HG03460 (cell line): ENCODE measurements around the gene LRP5.
A peak's percentile ranks its signal among the peaks of the same experiment; 100 is the strongest.
"Not testable (repeated sequence)": the region's sequence is repeated elsewhere in the genome, so short reads cannot be mapped to it uniquely, and the experiment has no call there.

Source experiments
- ATAC-seq: cut with Tn5 transposase; IDR thresholded peaks from one replicate; pipeline ENCODE4 v1.9.1; 2021; ENCODE audit not compliant: unreplicated experiment

LRP5 gene

DNA sequence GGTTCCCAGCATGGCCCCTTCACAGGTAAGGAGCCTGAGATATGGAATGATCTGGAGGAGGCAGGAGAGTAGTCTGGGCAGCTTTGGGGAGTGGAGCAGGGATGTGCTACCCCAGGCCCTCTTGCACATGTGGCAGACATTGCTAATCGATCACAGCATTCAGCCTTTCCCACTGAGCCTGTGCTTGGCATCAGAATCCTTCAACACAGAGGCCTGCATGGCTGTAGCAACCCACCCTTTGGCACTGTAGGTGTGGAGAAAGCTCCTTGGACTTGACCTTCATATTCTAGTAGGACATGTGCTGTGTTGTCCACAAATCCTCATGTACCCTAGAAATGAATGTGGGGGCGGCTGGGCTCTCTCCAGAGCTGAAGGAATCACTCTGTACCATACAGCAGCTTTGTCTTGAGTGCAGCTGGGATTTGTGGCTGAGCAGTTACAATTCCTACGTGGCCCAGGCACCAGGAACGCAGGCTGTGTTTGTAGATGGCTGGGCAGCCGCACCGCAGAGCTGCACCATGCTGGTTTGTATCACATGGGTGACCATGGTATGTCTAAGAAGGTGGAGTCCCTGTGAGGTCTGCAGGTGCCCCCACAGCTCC is 126.4 kb downstream of the LRP5 start:
- ATAC-seq: no peak

- no peak for ATAC-seq
Measured at GRCh38 chr11:68439355-68440065, 127.1 kb downstream of the LRP5 start.

- no peak for ATAC-seq
Measured at GRCh38 chr11:68440224-68440623, 127.8 kb downstream of the LRP5 start.

- no peak for ATAC-seq
Measured at GRCh38 chr11:68441466-68442230, 129.3 kb downstream of the LRP5 start.

DNA sequence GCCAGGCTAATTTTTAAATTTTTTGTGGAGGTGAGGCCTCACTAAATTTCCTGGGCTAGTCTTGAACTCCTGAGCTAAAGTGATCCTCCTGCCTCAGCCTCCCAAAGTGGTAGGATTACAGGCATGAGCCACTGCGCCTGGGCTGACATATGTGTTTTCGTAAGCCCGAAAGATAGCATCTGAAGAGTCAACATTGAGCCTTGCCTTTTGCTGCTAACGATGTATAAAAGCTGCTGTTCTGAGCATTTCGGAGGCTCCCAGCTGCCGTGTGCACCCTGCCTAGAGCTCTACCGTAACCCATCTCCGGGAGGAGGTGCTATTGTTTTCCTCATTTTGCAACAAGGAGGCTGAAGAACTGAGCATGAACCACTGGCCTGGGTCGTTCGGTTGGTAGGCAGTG is 130.0 kb downstream of the LRP5 start:
- ATAC-seq: no peak

DNA sequence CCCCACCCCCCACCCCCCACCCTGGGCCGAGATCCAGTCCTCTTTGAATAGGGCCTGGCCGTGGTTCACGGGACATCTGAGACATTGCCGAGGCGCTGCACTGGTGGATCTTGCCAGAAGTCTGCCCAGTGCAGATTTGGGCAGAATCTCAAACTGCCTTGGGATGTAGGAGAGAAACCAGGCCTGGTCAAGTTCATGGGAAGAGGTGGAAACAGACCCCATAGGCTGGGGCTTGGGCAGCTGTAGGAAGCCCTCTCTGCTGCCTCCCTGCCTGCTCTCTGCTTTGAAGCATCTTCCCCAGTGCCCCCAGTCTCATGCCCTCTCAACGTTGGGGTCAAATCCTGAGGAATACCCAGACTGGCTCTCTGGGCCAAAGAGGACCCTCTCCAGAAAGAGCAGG is 132.2 kb downstream of the LRP5 start:
- no peak for ATAC-seq

GRCh38 chr11:68445531-68446035 is 133.2 kb downstream of the LRP5 start:
- no peak for ATAC-seq

DNA sequence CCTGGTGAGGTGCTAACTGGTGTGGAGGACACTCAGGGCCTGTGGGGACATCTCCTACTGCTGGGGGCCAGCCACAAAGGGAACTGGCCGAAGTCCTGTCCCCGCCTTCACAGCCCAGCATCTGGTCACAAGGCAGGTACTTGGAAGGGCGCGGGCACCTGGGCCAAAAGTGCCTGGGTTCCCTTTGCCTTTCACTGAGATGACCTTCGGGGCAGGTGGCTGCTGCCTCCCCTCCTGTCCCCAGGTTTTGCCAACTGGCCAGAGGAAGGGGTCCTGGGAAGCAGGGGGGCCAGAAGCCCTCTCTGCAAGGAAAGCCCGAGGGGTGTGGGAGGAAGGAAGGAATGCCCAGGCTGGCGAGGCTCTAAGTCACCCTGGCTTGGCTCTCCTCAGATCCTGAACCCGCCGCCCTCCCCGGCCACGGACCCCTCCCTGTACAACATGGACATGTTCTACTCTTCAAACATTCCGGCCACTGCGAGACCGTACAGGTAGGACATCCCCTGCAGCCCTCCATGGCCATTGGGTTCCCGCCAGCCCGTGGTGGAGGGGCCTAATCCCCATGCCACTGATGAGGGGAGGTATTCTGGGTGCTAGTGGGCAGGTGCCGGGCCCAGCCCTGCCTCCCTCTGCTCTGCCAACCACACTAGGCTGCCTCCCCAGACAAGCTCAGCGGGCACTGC is 133.8 kb downstream of the LRP5 start:
- ATAC-seq: no peak

- no peak for ATAC-seq
Measured at GRCh38 chr11:68447015-68447801, 134.8 kb downstream of the LRP5 start.

DNA sequence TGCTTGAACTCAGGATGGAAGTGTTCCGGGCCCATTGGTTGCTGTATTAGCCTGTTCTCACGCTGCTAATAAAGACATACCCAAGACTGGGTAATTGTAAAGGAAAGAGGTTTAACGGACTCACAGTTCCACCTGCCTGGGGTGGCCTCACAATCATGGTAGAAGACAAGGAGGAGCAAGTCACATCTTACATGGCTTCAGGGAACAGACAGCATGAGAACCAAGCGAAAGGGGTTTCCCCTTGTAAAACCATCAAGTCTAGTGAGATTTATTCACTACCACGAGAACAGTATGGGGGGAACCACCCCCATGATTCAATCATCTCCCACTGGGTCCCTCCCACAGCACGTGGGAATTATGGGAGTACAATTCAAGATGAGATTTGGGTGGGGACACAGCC is 135.5 kb downstream of the LRP5 start:
- not testable (repeated sequence) for ATAC-seq

GRCh38 chr11:68448604-68449011 is 136.2 kb downstream of the LRP5 start:
- ATAC-seq: no peak

GRCh38 chr11:68449951-68450350 is 137.6 kb downstream of the LRP5 start:
- no peak for ATAC-seq

GRCh38 chr11:68450711-68451110 is 138.3 kb downstream of the LRP5 start:
- ATAC-seq: no peak

GRCh38 chr11:68454767-68455166 is 142.4 kb downstream of the LRP5 start:
- ATAC-seq: no peak

DNA sequence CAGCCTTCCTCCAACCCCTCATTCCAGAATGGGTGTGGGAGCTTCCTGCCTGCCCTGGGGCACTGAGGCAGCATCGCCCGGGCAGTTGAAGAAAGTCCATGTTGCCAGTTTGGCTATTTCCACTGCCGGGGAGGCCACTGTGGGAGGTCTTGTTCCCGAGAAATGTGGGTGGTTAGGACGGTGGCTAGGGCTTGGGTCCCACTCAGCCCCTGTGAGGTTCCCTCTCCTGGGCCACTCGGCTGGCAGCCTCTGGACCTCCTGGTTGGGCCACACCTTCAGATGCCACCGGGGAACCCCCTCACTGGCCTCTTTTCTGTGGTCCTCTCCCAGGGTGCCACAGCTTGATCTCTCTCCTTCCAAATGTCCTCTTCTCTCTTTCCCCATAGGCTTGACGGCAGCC is 143.1 kb downstream of the LRP5 start:
- ATAC-seq: no peak

- no peak for ATAC-seq
Measured at GRCh38 chr11:68457216-68457897, 145.0 kb downstream of the LRP5 start.

- ATAC-seq: no peak
Measured at GRCh38 chr11:68457898-68458249, 145.5 kb downstream of the LRP5 start.

DNA sequence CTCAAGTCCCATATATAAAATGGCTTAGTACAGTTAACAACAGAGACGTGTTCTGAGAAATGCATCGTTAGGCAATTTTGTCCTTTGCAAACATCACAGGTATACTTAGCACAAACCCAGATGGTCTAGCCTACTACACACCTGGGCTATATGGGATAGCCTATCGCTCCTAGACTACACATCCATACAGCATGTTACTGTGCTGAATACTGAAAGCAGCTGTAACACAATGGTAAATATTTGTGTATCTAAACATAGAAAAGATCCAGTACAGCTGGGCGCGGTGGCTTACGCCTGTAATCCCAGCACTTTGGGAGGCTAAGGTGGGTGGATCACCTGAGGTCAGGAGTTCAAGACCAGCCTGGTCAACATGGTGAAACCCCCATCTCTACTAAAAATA is 145.9 kb downstream of the LRP5 start:
- ATAC-seq: not testable (repeated sequence)

DNA sequence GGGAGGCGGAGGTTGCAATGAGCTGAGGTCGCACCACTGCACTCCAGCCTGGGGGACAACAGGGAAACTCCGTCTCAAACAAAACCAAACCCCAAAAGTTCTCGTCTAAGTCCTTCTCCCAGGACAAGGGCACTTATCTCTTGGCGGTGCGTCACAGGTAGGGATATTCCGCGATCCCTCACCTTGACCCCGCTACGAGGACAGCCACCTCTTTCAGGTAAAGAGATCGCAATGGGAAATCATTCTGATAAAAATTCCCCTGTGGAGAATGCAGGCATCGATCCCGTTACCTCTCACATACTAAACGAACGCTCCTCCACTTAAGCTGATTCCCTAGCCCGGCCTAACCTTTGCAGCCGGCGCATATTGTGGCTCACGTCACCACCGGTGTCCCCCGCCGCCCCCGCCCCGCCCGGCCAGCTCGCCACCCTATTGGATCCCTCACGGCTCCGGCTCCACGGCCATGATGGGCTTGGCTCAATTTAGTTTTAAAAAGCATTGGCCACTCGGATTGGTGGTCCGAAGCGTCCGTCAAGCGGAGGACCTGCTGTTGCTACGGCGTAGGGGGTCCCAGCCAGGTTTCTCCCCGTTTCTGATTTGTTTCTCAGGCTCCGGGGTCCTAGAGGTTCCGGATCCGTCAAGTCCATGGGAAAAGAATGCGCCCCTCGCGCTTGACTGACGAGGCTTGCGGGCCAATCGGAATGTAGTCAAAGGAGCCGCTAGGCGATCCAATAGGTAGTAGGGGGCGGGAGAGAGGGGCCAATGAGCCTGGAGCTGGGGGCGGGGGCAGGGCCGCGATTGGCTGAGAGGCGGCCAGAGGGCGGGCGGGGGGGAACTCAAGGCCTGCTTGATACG is 147.7 kb downstream of the LRP5 start:
- ATAC-seq: peak; percentile 75
